ENCODE measurements around the gene CUL4A. TPM values are rescaled to one million over a fixed set of nuclear protein-coding genes. Genes with fewer than 3 reads are reported as not detected.

The CUL4A gene
- total and polyA plus RNA-seq, 2 donors (not counting 3 experiments of a cell fraction or from before 2014, with no cell fraction given), result 37.9 to 80.0 TPM

DNA sequence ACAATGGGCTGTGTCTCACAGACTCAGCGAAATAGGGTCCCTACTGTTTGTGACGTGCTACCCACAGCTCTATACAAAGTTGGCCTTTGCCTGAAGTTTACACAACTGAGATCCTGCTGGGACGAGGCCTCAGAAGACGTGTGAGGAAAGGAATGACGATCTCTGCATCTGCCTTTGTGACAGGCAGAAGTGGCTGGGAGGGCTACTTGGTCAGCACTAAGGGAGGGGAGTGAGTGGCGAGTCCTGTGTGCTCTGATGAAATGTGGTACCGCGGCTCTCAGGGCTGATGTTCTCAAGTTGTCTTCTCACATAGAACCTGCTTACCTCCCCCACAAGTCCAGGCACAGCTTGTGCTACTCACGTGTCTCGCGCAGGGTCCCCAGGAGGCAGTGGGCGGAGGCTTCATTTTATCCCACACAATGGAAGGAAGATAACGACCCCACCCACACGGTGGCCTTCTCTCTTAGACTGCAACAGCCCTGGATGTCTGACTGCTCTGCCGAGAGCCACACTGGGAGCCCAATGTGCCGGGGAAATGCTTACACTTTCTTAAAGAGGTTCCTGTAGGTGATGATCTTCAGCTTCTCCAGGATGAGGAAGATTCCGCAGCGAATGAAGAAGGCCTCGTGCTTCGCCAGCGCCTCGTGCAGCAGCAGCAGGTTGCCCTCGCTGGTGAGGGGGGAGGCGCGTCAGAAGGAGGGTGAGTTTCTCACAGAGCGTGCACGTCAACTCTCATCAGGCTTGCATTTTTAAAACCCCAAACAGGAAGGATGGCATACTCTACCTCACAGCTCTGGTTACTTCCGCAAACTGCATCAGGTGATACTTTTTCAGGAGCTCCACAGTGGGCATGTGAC lies 29.8 kb upstream of the CUL4A start:
- Histone ChIP-seq H2AFZ (ENCODE audit: low read depth, low read length) (no peak overlapping the region), H3K9me1 (replicated peaks; ENCODE audit: control insufficient read depth, extremely low read depth, insufficient read depth, low read length) (no peaks in the 10 kb centered on the region)

More for the DNA sequence above, 29.8 kb upstream of the CUL4A start:
- no peak overlapping the region for H3K4me3 ChIP-seq (replicated peaks in 1 of 3; ENCODE audit: insufficient read depth in 1 of 3, low read depth in 1 of 3, low read length in 3 of 3)
- FAIRE-seq (no peak), DNase-seq (ENCODE audit: low read depth, low spot score) (no peak)
- H3K9me3 ChIP-seq (replicated peaks; ENCODE audit: control insufficient read depth, insufficient read depth, low read length), result no peaks in the 10 kb centered on the region
- H3K4me2 ChIP-seq (ENCODE audit: insufficient read depth, low read length), result no peak overlapping the region
- H4K20me1 ChIP-seq (replicated peaks; ENCODE audit: control insufficient read depth, extremely low read depth, insufficient read depth, low read length), result no peaks in the 10 kb centered on the region
- no peak overlapping the region for H3K27ac ChIP-seq (ENCODE audit: insufficient read depth, low read depth, low read length)
- no peak overlapping the region for H3K9ac ChIP-seq (replicated peaks; ENCODE audit: extremely low read depth, insufficient read depth, low read length)
- intact Hi-C loops (cut with micrococcal nuclease) (no loop called here), dilution Hi-C loops (cut with MboI; ENCODE audit: extremely low pct_ligation_motif_present, low sequenced_read_pairs) (no loop called here)
- peaks cover 16 to 23% of the 10 kb centered on the region in 2 experiments for H3K36me3 ChIP-seq (ENCODE audit: control insufficient read depth in 2 of 2, extremely low read depth in 1 of 2, insufficient read depth in 2 of 2, low read length in 2 of 2)
- CTCF ChIA-PET, result interaction anchor here (0.9 to 2.3 kb wide), 4 partner anchors 7 to 27 kb away, joined by 3 to 9 read pairs (median 6); no protein-coding TSS in a partner anchor
- BruUV-seq (replicated peaks), result no TSS peak
- no peaks in the 10 kb centered on the region for H3K79me2 ChIP-seq (ENCODE audit: control insufficient read depth, insufficient read depth, low read length)
- H3K4me1 ChIP-seq (ENCODE audit: control insufficient read depth, extremely low read depth, insufficient read depth, low read length), result peaks cover 26% of the 10 kb centered on the region
- POLR2A ChIA-PET, result no interaction called here
- TF ChIP-seq POLR2A (IDR thresholded peaks at IDR 0.05; ENCODE audit: low read depth, low read length), result no peak
- TF ChIP-seq GATA2 (IDR thresholded peaks at IDR 0.05; ENCODE audit: insufficient read depth, insufficient read length, low read depth, low read length), result no peak
- TF ChIP-seq JUN (IDR thresholded peaks at IDR 0.05; ENCODE audit: borderline replicate concordance, insufficient read depth, insufficient read length, low read depth), result no peak
- TF ChIP-seq, protein P1, sequence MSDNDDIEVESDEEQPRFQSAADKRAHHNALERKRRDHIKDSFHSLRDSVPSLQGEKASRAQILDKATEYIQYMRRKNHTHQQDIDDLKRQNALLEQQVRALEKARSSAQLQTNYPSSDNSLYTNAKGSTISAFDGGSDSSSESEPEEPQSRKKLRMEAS (IDR thresholded peaks at IDR 0.05; ENCODE audit: insufficient read depth, insufficient read length), result no peak
- no peak for TF ChIP-seq EZH2 (IDR thresholded peaks at IDR 0.05; ENCODE audit: borderline replicate concordance, low read depth, low read length, severe bottlenecking)
- TF ChIP-seq MYC (IDR thresholded peaks at IDR 0.05; ENCODE audit: low read depth, low read length), result no peak
- TF ChIP-seq, protein P2, sequence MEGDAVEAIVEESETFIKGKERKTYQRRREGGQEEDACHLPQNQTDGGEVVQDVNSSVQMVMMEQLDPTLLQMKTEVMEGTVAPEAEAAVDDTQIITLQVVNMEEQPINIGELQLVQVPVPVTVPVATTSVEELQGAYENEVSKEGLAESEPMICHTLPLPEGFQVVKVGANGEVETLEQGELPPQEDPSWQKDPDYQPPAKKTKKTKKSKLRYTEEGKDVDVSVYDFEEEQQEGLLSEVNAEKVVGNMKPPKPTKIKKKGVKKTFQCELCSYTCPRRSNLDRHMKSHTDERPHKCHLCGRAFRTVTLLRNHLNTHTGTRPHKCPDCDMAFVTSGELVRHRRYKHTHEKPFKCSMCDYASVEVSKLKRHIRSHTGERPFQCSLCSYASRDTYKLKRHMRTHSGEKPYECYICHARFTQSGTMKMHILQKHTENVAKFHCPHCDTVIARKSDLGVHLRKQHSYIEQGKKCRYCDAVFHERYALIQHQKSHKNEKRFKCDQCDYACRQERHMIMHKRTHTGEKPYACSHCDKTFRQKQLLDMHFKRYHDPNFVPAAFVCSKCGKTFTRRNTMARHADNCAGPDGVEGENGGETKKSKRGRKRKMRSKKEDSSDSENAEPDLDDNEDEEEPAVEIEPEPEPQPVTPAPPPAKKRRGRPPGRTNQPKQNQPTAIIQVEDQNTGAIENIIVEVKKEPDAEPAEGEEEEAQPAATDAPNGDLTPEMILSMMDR (IDR thresholded peaks at IDR 0.05; ENCODE audit: extremely low read depth in 1 of 2, insufficient read depth in 1 of 2, low read depth in 1 of 2, low read length in 2 of 2), result no peak
- TF ChIP-seq POLR2AphosphoS5 (IDR thresholded peaks at IDR 0.05; ENCODE audit: insufficient read depth, low read depth, low read length), result no peak
- no peak for TF ChIP-seq FOS (IDR thresholded peaks at IDR 0.05; ENCODE audit: borderline replicate concordance, insufficient read depth, low read length)
- no peaks in the 10 kb centered on the region for H3K27me3 ChIP-seq (ENCODE audit: control insufficient read depth in 2 of 2, insufficient read depth in 2 of 2, low read length in 2 of 2)

Measured in endothelial cell of umbilical vein (primary cell).